Lung (tissue), 12 donors: ENCODE measurements around the gene PHACTR3. TPM values are rescaled to one million over a fixed set of nuclear protein-coding genes. Genes with fewer than 3 reads are reported as not detected.

Source experiments
- ATAC-seq: fragments of 200-7000 bp; cut with Tn5 transposase; one replicate; pipeline ENCODE4 v1.9.1; 2020; ENCODE audit warnings: moderate number of reproducible peaks; ENCODE audit not compliant: insufficient read depth, low FRiP score
- DNase-seq, 3 donors: peaks; one replicate each; pipeline ENCODE4 v3.0.0-alpha.2; 2013 to 2017
- H3K27ac ChIP-seq, 2 donors: one replicate each; pipeline ENCODE4 v1.5.1; 2013; ENCODE audit warnings: mild to moderate bottlenecking in 2 of 2, moderate library complexity in 2 of 2, control low read depth in 1 of 2, inconsistent platforms in 1 of 2, low read depth in 1 of 2, low read length in 1 of 2
- H3K27me3 ChIP-seq, 3 donors: one replicate each; pipeline ENCODE4 v1.5.1; 2013; ENCODE audit warnings: low read length in 2 of 3; ENCODE audit not compliant: control insufficient read depth in 3 of 3, insufficient read depth in 3 of 3
- H3K36me3 ChIP-seq, 4 donors: one replicate each; pipeline ENCODE4 v1.5.1; 2013; ENCODE audit warnings: low read length in 4 of 4, mild to moderate bottlenecking in 1 of 4, moderate library complexity in 1 of 4; ENCODE audit not compliant: control insufficient read depth in 4 of 4, insufficient read depth in 4 of 4
- H3K4me1 ChIP-seq, 5 donors: one replicate each; pipeline ENCODE4 v1.5.1; 2013; ENCODE audit warnings: low read length in 5 of 5, mild to moderate bottlenecking in 2 of 5, moderate library complexity in 1 of 5; ENCODE audit not compliant: control insufficient read depth in 5 of 5, insufficient read depth in 5 of 5
- H3K4me3 ChIP-seq: one replicate; pipeline ENCODE4 v1.5.1; 2013; ENCODE audit warnings: mild to moderate bottlenecking, control low read depth, moderate library complexity
- H3K9ac ChIP-seq, 2 donors: one replicate each; pipeline ENCODE4 v1.5.1; 2013; ENCODE audit warnings: low read length in 2 of 2, control low read depth in 1 of 2; ENCODE audit not compliant: insufficient read depth in 1 of 2
- H3K9me3 ChIP-seq, 4 donors: one replicate each; pipeline ENCODE4 v1.5.1; 2013; ENCODE audit warnings: low read length in 3 of 4, mild to moderate bottlenecking in 1 of 4, moderate library complexity in 1 of 4; ENCODE audit not compliant: control insufficient read depth in 4 of 4, insufficient read depth in 3 of 4
- CTCF ChIP-seq: IDR thresholded peaks from 2 replicates; pipeline ENCODE4 v1.5.1; 2012; ENCODE audit warnings: mild to moderate bottlenecking; ENCODE audit errors: control extremely low read depth, extremely low read depth
- WGBS, 2 donors: extraction: QIAGEN DNeasy Blood & Tissue Kit; methylation state at CpG; one replicate each; pipeline ENCODE4 v1.1.7; 2013; 5-methylcytosine and 5-hydroxymethylcytosine counted together
- polyA plus RNA-seq, 2 donors: library from polyadenylated mRNA; stranded (reverse); fragments of 200-250 nt; gene quantifications; one replicate each; pipeline ENCODE4 v1.2.1, GENCODE V29; 2013
- total RNA-seq, 2 donors: library from RNA; depleted of rRNA in 1 of 2; stranded (reverse); fragments of >200 nt in 1 of 2; gene quantifications; one replicate each; pipeline ENCODE4 v1.2.1, GENCODE V29; 2014 to 2021
- donor health status: control.
- donor health status: control.
- donor health status: Bipolar disorder and iron deficiency.
- donor health status: healthy.
- donor health status: DM: yes; HTN: yes; CAD: no.

Gene PHACTR3
- total and polyA plus RNA-seq, 4 donors: 3.8 to 12.0 (median 5.9) TPM

GRCh38 chr20:59686404-59687346, 82.3 kb downstream of the PHACTR3 start:
- no peak overlapping the region for H3K9ac ChIP-seq
- no peak for TF ChIP-seq CTCF
- H3K9me3 ChIP-seq: peaks cover 0 to 5% (median 0%) of the 10 kb centered on the region in 4 donors
- 96 to 98% methylated on average over 7 of the region's 7 CpGs for WGBS, 2 donors
- H3K27me3 ChIP-seq: peaks cover 0 to 11% (median 8%) of the 10 kb centered on the region in 3 donors
- no peaks in the 10 kb centered on the region for H3K4me1 ChIP-seq
- no peak for DNase-seq
- H3K36me3 ChIP-seq: no peaks in the 10 kb centered on the region
- no peak overlapping the region for H3K4me3 ChIP-seq
- no peak for ATAC-seq
- H3K27ac ChIP-seq: no peak overlapping the region

GRCh38 chr20:59688356-59688755, 84.0 kb downstream of the PHACTR3 start:
- Histone ChIP-seq H3K36me3 (no peaks in the 10 kb centered on the region), H3K27ac (no peak overlapping the region), H3K9me3 (peaks cover 0 to 5% (median 0%) of the 10 kb centered on the region in 4 donors), H3K9ac (no peak overlapping the region), H3K27me3 (peaks cover 0 to 10% (median 5%) of the 10 kb centered on the region in 3 donors), H3K4me1 (no peaks in the 10 kb centered on the region), H3K4me3 (no peak overlapping the region)
- no peak for TF ChIP-seq CTCF
- DNase-seq (peak in 1 of 3 donors; percentile 17), ATAC-seq (no peak)
- WGBS, 2 donors: 64 to 69% methylated on average over 3 of the region's 3 CpGs

GRCh38 chr20:59688999-59689398, 84.7 kb downstream of the PHACTR3 start:
- Histone ChIP-seq H3K27ac (no peak overlapping the region), H3K4me1 (no peaks in the 10 kb centered on the region), H3K4me3 (no peak overlapping the region), H3K36me3 (no peaks in the 10 kb centered on the region), H3K9ac (no peak overlapping the region), H3K27me3 (peaks cover 0 to 10% (median 5%) of the 10 kb centered on the region in 3 donors), H3K9me3 (peaks cover 0 to 5% (median 0%) of the 10 kb centered on the region in 4 donors)
- WGBS, 2 donors: 75 to 77% methylated on average over 7 of the region's 7 CpGs
- DNase-seq (no peak), ATAC-seq (no peak)
- TF ChIP-seq CTCF: no peak
